DLD1 (cell line): ENCODE measurements around the gene GPR108.

Source experiments
- in situ Hi-C: cut with HindIII; loops from 2 replicates; pipeline ENCODE4 v1.10.0; 2017; ENCODE audit warnings: low sequenced_read_pairs

Gene GPR108

GRCh38 chr19:6682607-6683128 is 54.7 kb downstream of the GPR108 start:
- in situ Hi-C loops, result no loop called here

GRCh38 chr19:6680141-6680540 is 57.2 kb downstream of the GPR108 start:
- in situ Hi-C loops, result no loop called here
